Stimulated activated naive CD8-positive, alpha-beta T cell treated with anti-CD3 and anti-CD28 coated beads, Interleukin-15, Interleukin-2, amounts not matched to agents 100 U/mL and 50 U/mL, for 24 hours (primary cell): ENCODE results near the gene CENPF.
"Not testable (repeated sequence)": the region's sequence is repeated elsewhere in the genome, so short reads cannot be mapped to it uniquely, and the experiment has no call there.

Source experiments
- ATAC-seq: fragments of 150-1000 bp; cut with Tn5 transposase; one replicate; pipeline ENCODE4 v1.10.0; 2021
- DNase-seq: peaks from one replicate; pipeline ENCODE4 v3.0.0; 2021

CENPF gene

GRCh38 chr1:214662223-214662785 is 59.3 kb downstream of the CENPF start:
- ATAC-seq (no peak), DNase-seq (no peak)

GRCh38 chr1:214664651-214665433 is 61.8 kb downstream of the CENPF start:
- ATAC-seq: no peak
- DNase-seq: no peak

- ATAC-seq (no peak), DNase-seq (no peak)
These were observed 62.7 kb downstream of the CENPF start for GRCh38 chr1:214665606-214666110.

- ATAC-seq (no peak), DNase-seq (no peak)
These were observed 63.7 kb downstream of the CENPF start for GRCh38 chr1:214666674-214667073.

GRCh38 chr1:214670098-214670497 is 67.1 kb downstream of the CENPF start:
- DNase-seq (no peak), ATAC-seq (no peak)

- not testable (repeated sequence) for DNase-seq
These were observed 70.0 kb downstream of the CENPF start for GRCh38 chr1:214673029-214673428.

GRCh38 chr1:214673576-214673975 is 70.6 kb downstream of the CENPF start:
- ATAC-seq (no peak), DNase-seq (no peak)

More at GRCh38 chr1:214673029-214673428, 70.0 kb downstream of the CENPF start:
- ATAC-seq: not testable (repeated sequence)

- ATAC-seq, DNase-seq: not testable (repeated sequence)
These were observed 72.5 kb downstream of the CENPF start for GRCh38 chr1:214675524-214675923.

- no peak for DNase-seq
- no peak for ATAC-seq
These were observed 73.8 kb downstream of the CENPF start for GRCh38 chr1:214676747-214677146.

- no peak for ATAC-seq
- no peak for DNase-seq
These were observed 75.0 kb downstream of the CENPF start for GRCh38 chr1:214677945-214678344.

- DNase-seq (no peak), ATAC-seq (no peak)
These were observed 75.4 kb downstream of the CENPF start for GRCh38 chr1:214678386-214678785.

GRCh38 chr1:214683621-214684020 is 80.6 kb downstream of the CENPF start:
- ATAC-seq (no peak), DNase-seq (no peak)

- ATAC-seq: no peak
These were observed 82.9 kb downstream of the CENPF start for GRCh38 chr1:214685906-214686305.

GRCh38 chr1:214686497-214686896 is 83.5 kb downstream of the CENPF start:
- DNase-seq (no peak), ATAC-seq (no peak)

More at GRCh38 chr1:214685906-214686305, 82.9 kb downstream of the CENPF start:
- DNase-seq: no peak

- DNase-seq: no peak
- no peak for ATAC-seq
These were observed 85.9 kb downstream of the CENPF start for GRCh38 chr1:214688891-214689290.

GRCh38 chr1:214694769-214695168 is 91.8 kb downstream of the CENPF start:
- no peak for DNase-seq
- ATAC-seq: no peak

GRCh38 chr1:214698559-214698958 is 95.6 kb downstream of the CENPF start:
- ATAC-seq (no peak), DNase-seq (no peak)

- no peak for ATAC-seq
- no peak for DNase-seq
These were observed 97.4 kb downstream of the CENPF start for GRCh38 chr1:214700437-214700836.

GRCh38 chr1:214702556-214702955 is 99.6 kb downstream of the CENPF start:
- DNase-seq (no peak), ATAC-seq (no peak)

- ATAC-seq (no peak), DNase-seq (no peak)
These were observed 104.5 kb downstream of the CENPF start for GRCh38 chr1:214707306-214708087.

GRCh38 chr1:214708321-214708955 is 105.4 kb downstream of the CENPF start:
- no peak for ATAC-seq

GRCh38 chr1:214709241-214709640 is 106.2 kb downstream of the CENPF start:
- no peak for ATAC-seq
- no peak for DNase-seq

More at GRCh38 chr1:214708321-214708955, 105.4 kb downstream of the CENPF start:
- DNase-seq: no peak
